Thyroid gland (tissue), 4 donors: ENCODE measurements around the gene CCDC148. TPM values are rescaled to one million over a fixed set of nuclear protein-coding genes. Genes with fewer than 3 reads are reported as not detected.

Experiments used
- DNase-seq, 2 donors: peaks; one replicate each; pipeline ENCODE4 v3.0.0-alpha.2; 2019
- H3K27ac ChIP-seq, 3 donors: fragments of 200-600 bp; sonication (generic); 1 replicate in 2 of 3; 2 replicates in 1 of 3; pipeline ENCODE4 v1.5.1; 2016 to 2019; ENCODE audit warnings: mild to moderate bottlenecking in 1 of 3, moderate library complexity in 1 of 3
- H3K27me3 ChIP-seq: fragments of 200-600 bp; sonication (generic); one replicate; pipeline ENCODE4 v1.5.1; 2019
- H3K36me3 ChIP-seq, 2 donors: fragments of 200-600 bp; sonication (generic); one replicate each; pipeline ENCODE4 v1.5.1; 2016 to 2019
- H3K4me1 ChIP-seq, 2 donors: fragments of 200-600 bp; sonication (generic); one replicate each; pipeline ENCODE4 v1.5.1; 2017 to 2019
- H3K4me3 ChIP-seq, 3 donors: fragments of 200-600 bp; sonication (generic); replicated peaks in 1 of 3; 1 replicate in 2 of 3; 2 replicates in 1 of 3; pipeline ENCODE4 v1.5.1; 2016; ENCODE audit warnings: mild to moderate bottlenecking in 1 of 3
- H3K9me3 ChIP-seq: fragments of 200-600 bp; sonication (generic); one replicate; pipeline ENCODE4 v1.5.1; 2017
- POLR2A ChIP-seq, 2 donors: fragments of 450-650 bp; IDR thresholded peaks; one replicate each; pipeline ENCODE4 v1.6.1; 2017; ENCODE audit warnings: antibody characterized with exemption in 2 of 2, mild to moderate bottlenecking in 2 of 2, moderate library complexity in 1 of 2
- WGBS, 2 donors: methylation state at CpG; one replicate each; pipeline ENCODE4 v1.1.5; 2017; 5-methylcytosine and 5-hydroxymethylcytosine counted together
- intact Hi-C: fragments of 100-400 bp; cut with DNase I; formaldehyde crosslinking; loops from one replicate; pipeline ENCODE4 v1.15.1; 2023
- total RNA-seq, 4 donors: library from RNA; depleted of rRNA; stranded (reverse); fragments of >200 nt; gene quantifications; one replicate each; pipeline ENCODE4 v1.2.3, GENCODE V29; 2016
- TF ChIP-seq, protein P1 (sequence below), 6 experiments: fragments of 200-600 bp in 3 of 6; fragments of 450-650 bp in 3 of 6; sonication (generic) in 3 of 6; IDR thresholded peaks; one replicate each; pipeline ENCODE4 v1.5.1; 2016 to 2019; ENCODE audit warnings: antibody characterized with exemption in 6 of 6, mild to moderate bottlenecking in 2 of 6, inconsistent platforms in 1 of 6, moderate library complexity in 1 of 6

The CCDC148 gene
- total RNA-seq, 4 donors from 2014 or later: 4.6 to 10.7 (median 7.4) TPM

DNA sequence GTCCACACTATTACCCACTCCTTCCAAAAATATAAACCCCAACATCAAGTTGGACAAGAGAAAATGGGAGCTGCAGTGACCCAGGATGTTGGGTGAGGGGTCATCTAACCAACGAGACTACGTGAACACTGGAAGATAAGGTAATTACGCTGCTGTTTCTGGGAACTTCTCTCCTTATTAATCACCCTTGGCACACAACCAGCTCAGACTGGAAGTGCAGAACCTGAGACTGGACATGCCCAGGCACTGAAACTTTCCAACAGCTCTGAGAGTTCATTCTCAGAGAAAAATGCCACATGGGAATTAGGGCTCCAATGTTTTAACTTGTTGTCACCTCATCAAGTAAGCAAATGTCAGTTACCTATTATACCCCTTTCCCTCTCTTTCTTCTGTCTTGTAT is 135.3 kb downstream of the CCDC148 start:
- WGBS, 2 donors: 63 to 75% methylated on average over 3 of the region's 3 CpGs
- Histone ChIP-seq H3K27me3 (no peaks in the 10 kb centered on the region), H3K36me3 (no peaks in the 10 kb centered on the region), H3K4me1 (no peaks in the 10 kb centered on the region), H3K27ac (no peak overlapping the region), H3K9me3 (no peaks in the 10 kb centered on the region), H3K4me3 (no peak overlapping the region)
- TF ChIP-seq POLR2A (IDR thresholded peaks at IDR 0.05): no peak
- TF ChIP-seq, protein P1, sequence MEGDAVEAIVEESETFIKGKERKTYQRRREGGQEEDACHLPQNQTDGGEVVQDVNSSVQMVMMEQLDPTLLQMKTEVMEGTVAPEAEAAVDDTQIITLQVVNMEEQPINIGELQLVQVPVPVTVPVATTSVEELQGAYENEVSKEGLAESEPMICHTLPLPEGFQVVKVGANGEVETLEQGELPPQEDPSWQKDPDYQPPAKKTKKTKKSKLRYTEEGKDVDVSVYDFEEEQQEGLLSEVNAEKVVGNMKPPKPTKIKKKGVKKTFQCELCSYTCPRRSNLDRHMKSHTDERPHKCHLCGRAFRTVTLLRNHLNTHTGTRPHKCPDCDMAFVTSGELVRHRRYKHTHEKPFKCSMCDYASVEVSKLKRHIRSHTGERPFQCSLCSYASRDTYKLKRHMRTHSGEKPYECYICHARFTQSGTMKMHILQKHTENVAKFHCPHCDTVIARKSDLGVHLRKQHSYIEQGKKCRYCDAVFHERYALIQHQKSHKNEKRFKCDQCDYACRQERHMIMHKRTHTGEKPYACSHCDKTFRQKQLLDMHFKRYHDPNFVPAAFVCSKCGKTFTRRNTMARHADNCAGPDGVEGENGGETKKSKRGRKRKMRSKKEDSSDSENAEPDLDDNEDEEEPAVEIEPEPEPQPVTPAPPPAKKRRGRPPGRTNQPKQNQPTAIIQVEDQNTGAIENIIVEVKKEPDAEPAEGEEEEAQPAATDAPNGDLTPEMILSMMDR (IDR thresholded peaks at IDR 0.05): no peak
- DNase-seq: no peak
- intact Hi-C loops: no loop called here

DNA sequence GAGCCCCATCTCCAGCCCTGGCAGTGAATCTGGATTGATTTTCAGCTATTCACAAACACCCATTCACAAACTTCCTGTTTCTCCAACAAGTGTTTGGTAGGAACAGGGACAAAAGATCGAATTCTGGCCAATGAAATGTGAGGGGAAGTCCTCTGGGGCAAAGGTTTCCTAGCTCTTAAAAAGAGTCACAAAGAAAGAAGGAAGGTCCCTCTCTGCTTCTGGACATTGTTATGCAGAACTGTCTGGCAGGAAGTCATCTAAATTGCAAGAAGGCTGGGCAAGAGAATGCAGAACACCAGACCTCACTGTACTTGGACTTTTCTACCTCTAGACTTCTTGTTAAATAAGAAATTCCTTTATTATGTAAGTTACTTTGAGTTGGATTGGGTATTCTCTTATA is 137.3 kb downstream of the CCDC148 start:
- Histone ChIP-seq H3K9me3 (no peaks in the 10 kb centered on the region), H3K36me3 (no peaks in the 10 kb centered on the region), H3K27ac (no peak overlapping the region), H3K27me3 (no peaks in the 10 kb centered on the region), H3K4me1 (no peaks in the 10 kb centered on the region), H3K4me3 (no peak overlapping the region)
- no peak for TF ChIP-seq POLR2A (IDR thresholded peaks at IDR 0.05)
- TF ChIP-seq, protein P1 (IDR thresholded peaks at IDR 0.05): no peak
- no peak for DNase-seq
- 48 to 75% methylated on average over 1 of the region's 1 CpG for WGBS, 2 donors
- intact Hi-C loops: no loop called here

DNA sequence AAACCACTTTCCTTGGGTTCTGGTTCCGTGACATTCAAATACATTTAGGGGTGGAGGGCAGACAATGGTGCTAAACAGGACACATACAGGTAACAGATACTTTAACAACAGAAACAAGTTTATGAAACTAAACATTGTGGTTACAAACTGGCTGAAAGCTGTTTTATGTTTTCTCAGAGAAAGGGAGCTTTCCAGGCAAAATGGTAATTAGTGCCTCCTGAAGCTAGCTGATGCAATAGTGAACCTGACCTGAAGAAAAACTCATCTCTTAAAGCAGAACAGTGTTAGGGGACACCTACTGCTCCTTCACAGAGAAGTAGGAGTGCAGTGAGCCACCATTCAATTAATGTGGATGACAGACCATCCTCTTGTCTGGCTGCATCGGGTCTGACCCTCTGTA is 138.9 kb downstream of the CCDC148 start:
- H3K27ac ChIP-seq: no peak overlapping the region
- no peak for TF ChIP-seq POLR2A (IDR thresholded peaks at IDR 0.05)
- TF ChIP-seq, protein P1 (IDR thresholded peaks at IDR 0.05): no peak
- H3K36me3 ChIP-seq: no peaks in the 10 kb centered on the region
- H3K27me3 ChIP-seq: no peaks in the 10 kb centered on the region
- H3K9me3 ChIP-seq: no peaks in the 10 kb centered on the region
- no peak for DNase-seq
- H3K4me1 ChIP-seq: no peaks in the 10 kb centered on the region
- H3K4me3 ChIP-seq: no peak overlapping the region
- intact Hi-C loops: no loop called here
- 85 to 89% methylated on average over 2 of the region's 2 CpGs for WGBS, 2 donors

DNA sequence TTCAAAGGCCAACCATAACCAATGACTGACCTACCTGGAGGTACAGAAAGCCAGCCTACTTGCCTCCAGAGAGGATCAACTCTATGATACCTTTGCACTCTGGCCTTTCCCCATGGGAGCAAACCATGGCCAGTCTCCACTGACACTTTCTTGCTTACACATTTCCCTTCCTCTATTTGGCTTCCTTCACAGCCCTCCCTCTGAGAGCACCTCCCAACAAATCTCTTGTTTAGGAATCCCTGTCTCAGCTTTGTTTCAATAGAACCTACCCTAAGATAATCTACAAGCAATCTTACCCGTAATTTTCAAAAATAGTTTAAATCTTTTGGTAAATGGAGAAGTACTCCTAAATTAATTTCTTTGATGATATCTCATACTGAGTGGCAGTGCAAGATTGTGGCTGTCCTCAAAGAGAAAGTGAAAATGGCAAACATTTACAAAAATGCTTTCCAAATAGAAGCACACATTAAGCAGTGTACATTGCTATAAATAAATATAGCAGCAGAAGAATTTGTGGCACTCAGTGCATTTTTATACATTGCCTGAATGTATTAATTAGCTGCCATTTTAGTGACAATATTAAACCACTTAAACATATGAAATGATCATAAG is 140.6 kb downstream of the CCDC148 start:
- WGBS, 2 donors: 81 to 82% methylated on average over 1 of the region's 1 CpG
- H3K27me3 ChIP-seq: no peaks in the 10 kb centered on the region
- intact Hi-C loops: no loop called here

DNA sequence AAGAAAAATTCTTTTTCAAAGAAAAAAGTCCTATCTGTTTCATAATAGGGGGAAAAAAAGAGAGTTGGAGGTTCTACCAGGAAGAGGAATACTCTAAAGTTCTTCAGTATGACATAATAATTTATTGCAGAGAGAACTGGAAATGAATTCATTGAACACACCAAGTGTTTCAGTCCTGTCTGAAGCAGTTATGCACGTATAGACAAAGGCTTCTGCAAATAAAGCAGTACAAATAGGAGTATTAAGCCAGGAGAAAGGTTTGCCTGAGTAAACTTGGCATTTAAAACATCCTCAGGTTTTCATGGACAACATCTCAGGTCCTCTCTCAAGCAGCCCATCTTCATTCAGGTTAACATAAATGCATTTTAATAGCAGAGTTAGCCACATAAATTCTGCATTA is 141.6 kb downstream of the CCDC148 start:
- intact Hi-C loops: no loop called here
- TF ChIP-seq, protein P1 (IDR thresholded peaks at IDR 0.05): no peak
- TF ChIP-seq POLR2A (IDR thresholded peaks at IDR 0.05): no peak
- Histone ChIP-seq H3K27me3 (no peaks in the 10 kb centered on the region), H3K36me3 (no peaks in the 10 kb centered on the region), H3K27ac (no peak overlapping the region), H3K4me1 (no peaks in the 10 kb centered on the region), H3K4me3 (no peak overlapping the region), H3K9me3 (no peaks in the 10 kb centered on the region)
- no peak for DNase-seq
- WGBS, 2 donors: 36 to 48% methylated on average over 1 of the region's 1 CpG

More for the DNA sequence above, 140.6 kb downstream of the CCDC148 start:
- no peaks in the 10 kb centered on the region for H3K4me1 ChIP-seq
- H3K9me3 ChIP-seq: no peaks in the 10 kb centered on the region
- DNase-seq: no peak
- H3K27ac ChIP-seq: no peak overlapping the region
- H3K36me3 ChIP-seq: no peaks in the 10 kb centered on the region
- H3K4me3 ChIP-seq: no peak overlapping the region
- TF ChIP-seq, protein P1 (IDR thresholded peaks at IDR 0.05): no peak
- TF ChIP-seq POLR2A (IDR thresholded peaks at IDR 0.05): no peak
